ENCODE data around the gene VPS4B. TPM values are rescaled to one million over a fixed set of nuclear protein-coding genes. Genes with fewer than 3 reads are reported as not detected.

Gene VPS4B
- total RNA-seq, 1 donor from 2014 or later, result 78.8 TPM

- intact Hi-C loops (cut with micrococcal nuclease), result no loop called here
Measured at GRCh38 chr18:63431180-63431579, 8.9 kb upstream of the VPS4B start.

GRCh38 chr18:63430526-63430925 lies 8.2 kb upstream of the VPS4B start:
- intact Hi-C loops (cut with micrococcal nuclease), result no loop called here

GRCh38 chr18:63427558-63427957 lies 5.3 kb upstream of the VPS4B start:
- intact Hi-C loops (cut with micrococcal nuclease), result no loop called here

GRCh38 chr18:63422864-63423304 lies 608 bp upstream of the VPS4B start:
- intact Hi-C loops (cut with micrococcal nuclease), result loop anchor here (1.0 to 5.0 kb wide), 11 partner anchors 14 to 1236 kb away; partner anchors contain the start of genes KDSR, PHLPP1, PIGN and RELCH

GRCh38 chr18:63421514-63421913 lies 762 bp downstream of the VPS4B start:
- intact Hi-C loops (cut with micrococcal nuclease), result loop anchor here (5.0 kb wide), 1 partner anchor 209 kb away; no protein-coding TSS in a partner anchor

- intact Hi-C loops (cut with micrococcal nuclease), result no loop called here
Measured at GRCh38 chr18:63412953-63413352, 9.3 kb downstream of the VPS4B start.

- intact Hi-C loops (cut with micrococcal nuclease), result no loop called here
Measured at GRCh38 chr18:63410792-63411191, 11.5 kb downstream of the VPS4B start.

- intact Hi-C loops (cut with micrococcal nuclease), result loop anchor here (1.0 kb wide), 1 partner anchor 13 kb away; the partner anchor contains the start of gene VPS4B
Measured at GRCh38 chr18:63409301-63409700, 13.0 kb downstream of the VPS4B start.

GRCh38 chr18:63407734-63408133 lies 14.5 kb downstream of the VPS4B start:
- intact Hi-C loops (cut with micrococcal nuclease), result no loop called here

- intact Hi-C loops (cut with micrococcal nuclease), result no loop called here
Measured at GRCh38 chr18:63405986-63406385, 16.3 kb downstream of the VPS4B start.

GRCh38 chr18:63402246-63403162 lies 19.8 kb downstream of the VPS4B start:
- intact Hi-C loops (cut with micrococcal nuclease), result loop anchor here (5.0 kb wide), 1 partner anchor 35 kb away; the partner anchor contains the start of gene KDSR

GRCh38 chr18:63399300-63399699 lies 23.0 kb downstream of the VPS4B start:
- intact Hi-C loops (cut with micrococcal nuclease), result no loop called here

- intact Hi-C loops (cut with micrococcal nuclease), result no loop called here
Measured at GRCh38 chr18:63397349-63397748, 24.9 kb downstream of the VPS4B start.

GRCh38 chr18:63395503-63395902 lies 26.8 kb downstream of the VPS4B start:
- intact Hi-C loops (cut with micrococcal nuclease), result no loop called here

GRCh38 chr18:63394954-63395353 lies 27.3 kb downstream of the VPS4B start:
- intact Hi-C loops (cut with micrococcal nuclease), result no loop called here

GRCh38 chr18:63387861-63388260 lies 34.4 kb downstream of the VPS4B start:
- intact Hi-C loops (cut with micrococcal nuclease), result no loop called here

GRCh38 chr18:63382843-63383242 lies 39.4 kb downstream of the VPS4B start:
- intact Hi-C loops (cut with micrococcal nuclease), result no loop called here

GRCh38 chr18:63379639-63379962 lies 42.7 kb downstream of the VPS4B start:
- intact Hi-C loops (cut with micrococcal nuclease), result loop anchor here (1.0 kb wide), 1 partner anchor 12 kb away; the partner anchor contains the start of gene KDSR

GRCh38 chr18:63378919-63379638 lies 43.2 kb downstream of the VPS4B start:
- intact Hi-C loops (cut with micrococcal nuclease), result loop anchor here (1.0 kb wide), 1 partner anchor 12 kb away; the partner anchor contains the start of gene KDSR

GRCh38 chr18:63377275-63377980 lies 44.8 kb downstream of the VPS4B start:
- intact Hi-C loops (cut with micrococcal nuclease), result no loop called here

GRCh38 chr18:63376538-63376937 lies 45.7 kb downstream of the VPS4B start:
- intact Hi-C loops (cut with micrococcal nuclease), result no loop called here
